HCT116 (cell line): ENCODE results near the gene DAZAP2. TPM values are rescaled to one million over a fixed set of nuclear protein-coding genes. Genes with fewer than 3 reads are reported as not detected.

ENCODE experiments used
- ATAC-seq: fragments of 200-7000 bp; cut with Tn5 transposase; 2 replicates; pipeline ENCODE4 v1.9.1; 2020; ENCODE audit warnings: mild to moderate bottlenecking, moderate library complexity
- BruUV-seq: library from RNA; stranded (reverse); fragments of 400-500 nt; replicated peaks from 2 replicates; lab custom pipeline; 2021; lab: Mats Ljungman, UMichigan
- CTCF ChIA-PET: fragments of 300-600 bp; sonication (Branson Sonifier 250); formaldehyde crosslinking; loops from one replicate; lab custom pipeline; 2021; ENCODE audit warnings: antibody characterized with exemption; lab: Charles Lee
- POLR2A ChIA-PET: fragments of 300-600, 350-600 bp; sonication (Branson Sonifier 250); formaldehyde crosslinking; loops from one replicate; lab custom pipeline; 2021; ENCODE audit warnings: antibody characterized with exemption; lab: Charles Lee
- RAD21 ChIA-PET, 2 experiments: fragments of 300-600 bp; sonication (Branson Sonifier 250); formaldehyde crosslinking; loops; one replicate each; lab custom pipeline; 2023; ENCODE audit warnings: low total read pairs in 2 of 2; ENCODE audit not compliant: uncharacterized antibody in 2 of 2, unreplicated experiment in 2 of 2, low non-redundant PET in 1 of 2; lab: Charles Lee
- DNase-seq: peaks from one replicate; pipeline ENCODE4 v3.0.0-alpha.2; 2010; ENCODE audit warnings: low read depth, low spot score
- H2AFZ ChIP-seq: fragments of 200-600 bp; shearing (Covaris generic), sonication (generic); 2 replicates; pipeline ENCODE4 v1.6.1; 2017; ENCODE audit warnings: low read depth, mixed run types, mixed read lengths, antibody characterized with exemption, low read length; ENCODE audit not compliant: poor library complexity, severe bottlenecking
- H3K27ac ChIP-seq: 2 replicates; pipeline ENCODE4 v1.5.1; 2012; ENCODE audit warnings: low read depth, low read length
- H3K27me3 ChIP-seq: fragments of 200-600 bp; sonication (generic); 2 replicates; pipeline ENCODE4 v1.6.1; 2016; ENCODE audit warnings: mixed run types, low read length, mixed read lengths; ENCODE audit not compliant: insufficient read depth
- H3K36me3 ChIP-seq, 2 experiments: fragments of 200-500 bp in 1 of 2; fragments of 200-600 bp in 1 of 2; sonication (Bioruptor generic) in 1 of 2; sonication (generic) in 1 of 2; 2 replicates each; pipeline versions ENCODE4 v1.5.1 to v1.6.1; 2014 to 2016; ENCODE audit warnings: low read length in 2 of 2, inconsistent platforms in 1 of 2, mixed read lengths in 1 of 2, mixed run types in 1 of 2; ENCODE audit not compliant: insufficient read depth in 2 of 2, control insufficient read depth in 1 of 2
- H3K4me1 ChIP-seq, 2 experiments: fragments of 200-600 bp in 1 of 2; sonication (generic) in 1 of 2; 2 replicates each; pipeline versions ENCODE4 v1.5.1 to v1.6.1; 2012 to 2017; ENCODE audit warnings: low read length in 2 of 2, inconsistent platforms in 1 of 2, mild to moderate bottlenecking in 1 of 2, mixed read lengths in 1 of 2, mixed run types in 1 of 2, moderate library complexity in 1 of 2; ENCODE audit not compliant: insufficient read depth in 2 of 2, control insufficient read depth in 1 of 2
- H3K4me2 ChIP-seq: fragments of 200-600 bp; sonication (generic); 2 replicates; pipeline ENCODE4 v1.6.1; 2017; ENCODE audit warnings: mixed run types, low read length, mixed read lengths
- H3K4me3 ChIP-seq, 2 experiments: fragments of 200-600 bp in 1 of 2; sonication (generic) in 1 of 2; replicated peaks in 1 of 2; 2 replicates each; pipeline ENCODE4 v1.5.1; 2011 to 2016; ENCODE audit warnings: low read length in 2 of 2, control low read depth in 1 of 2, low read depth in 1 of 2, mild to moderate bottlenecking in 1 of 2, mixed read lengths in 1 of 2, mixed run types in 1 of 2
- H3K79me2 ChIP-seq: fragments of 200-600 bp; sonication (generic); 2 replicates; pipeline ENCODE4 v1.6.1; 2017; ENCODE audit warnings: mild to moderate bottlenecking, mixed run types, low read length, moderate library complexity, mixed read lengths; ENCODE audit not compliant: insufficient read depth
- H3K9ac ChIP-seq: fragments of 200-600 bp; sonication (generic); 2 replicates; pipeline ENCODE4 v1.6.1; 2016; ENCODE audit warnings: low read length, mixed read lengths
- H3K9me2 ChIP-seq: fragments of 200-600 bp; sonication (generic), shearing (Covaris generic); 2 replicates; pipeline ENCODE4 v1.6.1; 2017; ENCODE audit warnings: mixed run types, mild to moderate bottlenecking, moderate library complexity; ENCODE audit not compliant: insufficient read depth
- H3K9me3 ChIP-seq, 2 experiments: fragments of 200-500 bp in 1 of 2; fragments of 200-600 bp in 1 of 2; sonication (Bioruptor generic) in 1 of 2; sonication (generic) in 1 of 2; 2 replicates each; pipeline ENCODE4 v1.6.1; 2014 to 2017; ENCODE audit warnings: low read length in 2 of 2, mixed read lengths in 2 of 2, inconsistent platforms in 1 of 2, low read depth in 1 of 2, mild to moderate bottlenecking in 1 of 2, mixed run types in 1 of 2, moderate library complexity in 1 of 2; ENCODE audit not compliant: control insufficient read depth in 1 of 2, insufficient read depth in 1 of 2
- H4K20me1 ChIP-seq: fragments of 200-600 bp; sonication (generic), shearing (Covaris generic); 2 replicates; pipeline ENCODE4 v1.6.1; 2017; ENCODE audit warnings: mixed run types, mild to moderate bottlenecking, moderate library complexity; ENCODE audit not compliant: insufficient read depth
- CBX3 ChIP-seq: IDR thresholded peaks from 2 replicates; pipeline ENCODE4 v1.6.1; 2012; ENCODE audit warnings: low read depth
- CEBPB ChIP-seq: IDR thresholded peaks from 2 replicates; pipeline ENCODE4 v1.6.1; 2012; ENCODE audit warnings: low read depth
- CTCF ChIP-seq, 3 experiments: fragments of 200-600 bp in 1 of 3; sonication (generic) in 1 of 3; IDR thresholded peaks in 2 of 3; conservative IDR thresholded peaks in 1 of 3; 2 replicates each; pipeline ENCODE4 v1.5.1; 2012 to 2017; ENCODE audit warnings: low read depth in 2 of 3, low read length in 2 of 3, antibody characterized with exemption in 1 of 3, borderline replicate concordance in 1 of 3, control low read depth in 1 of 3, mild to moderate bottlenecking in 1 of 3, mixed read lengths in 1 of 3, mixed run types in 1 of 3, moderate library complexity in 1 of 3; ENCODE audit not compliant: insufficient read depth in 1 of 3
- EGR1 ChIP-seq: IDR thresholded peaks from 2 replicates; pipeline ENCODE4 v1.6.1; 2012; ENCODE audit warnings: low read depth
- EZH2 ChIP-seq: fragments of 200-600 bp; sonication (generic); IDR thresholded peaks from 2 replicates; pipeline ENCODE4 v1.6.1; 2017; ENCODE audit warnings: antibody characterized with exemption, mixed run types
- FOSL1 ChIP-seq: IDR thresholded peaks from 2 replicates; pipeline ENCODE4 v1.6.1; 2012; ENCODE audit warnings: low read depth
- POLR2AphosphoS5 ChIP-seq: IDR thresholded peaks from 2 replicates; pipeline ENCODE4 v1.6.1; 2011; ENCODE audit warnings: mild to moderate bottlenecking, low read depth, low read length, moderate library complexity
- RAD21 ChIP-seq: IDR thresholded peaks from 2 replicates; pipeline ENCODE4 v1.6.1; 2012; ENCODE audit warnings: low read depth, mild to moderate bottlenecking
- REST ChIP-seq: IDR thresholded peaks from 2 replicates; pipeline ENCODE4 v1.6.1; 2012; ENCODE audit warnings: low read depth
- TCF7L2 ChIP-seq: IDR thresholded peaks from 2 replicates; pipeline ENCODE4 v1.7.0; 2011; ENCODE audit warnings: borderline replicate concordance, inconsistent platforms; ENCODE audit not compliant: insufficient read depth, insufficient read length; ENCODE audit errors: extremely low read depth
- YY1 ChIP-seq: IDR thresholded peaks from 2 replicates; pipeline ENCODE4 v1.6.1; 2011; ENCODE audit warnings: low read length, low read depth, moderate library complexity, mild to moderate bottlenecking; ENCODE audit not compliant: insufficient replicate concordance; ENCODE audit errors: extremely low read depth
- ZBTB33 ChIP-seq: IDR thresholded peaks from 2 replicates; pipeline ENCODE4 v1.6.1; 2011; ENCODE audit warnings: mild to moderate bottlenecking, low read length, moderate library complexity; ENCODE audit not compliant: insufficient replicate concordance; ENCODE audit errors: extremely low read depth
- ZFX ChIP-seq: fragments of 450-650 bp; IDR thresholded peaks from 2 replicates; pipeline ENCODE4 v1.6.1; 2017
- intact Hi-C: fragments of 100-400 bp; cut with micrococcal nuclease; formaldehyde crosslinking; loops from 2 replicates; pipeline ENCODE4 v1.10.0; 2022
- total RNA-seq: library from RNA; stranded (reverse); gene quantifications from one replicate; pipeline ENCODE4 v1.2.1, GENCODE V29; 2021; ENCODE audit not compliant: unreplicated experiment
- TF ChIP-seq, protein P1 (sequence below): IDR thresholded peaks from 2 replicates; pipeline ENCODE4 v1.6.1; 2012
- TF ChIP-seq, protein P2 (sequence below): IDR thresholded peaks from 2 replicates; pipeline ENCODE4 v1.6.1; 2012

Gene DAZAP2
- total RNA-seq, 1 experiment from 2014 or later, result 157 TPM

DNA sequence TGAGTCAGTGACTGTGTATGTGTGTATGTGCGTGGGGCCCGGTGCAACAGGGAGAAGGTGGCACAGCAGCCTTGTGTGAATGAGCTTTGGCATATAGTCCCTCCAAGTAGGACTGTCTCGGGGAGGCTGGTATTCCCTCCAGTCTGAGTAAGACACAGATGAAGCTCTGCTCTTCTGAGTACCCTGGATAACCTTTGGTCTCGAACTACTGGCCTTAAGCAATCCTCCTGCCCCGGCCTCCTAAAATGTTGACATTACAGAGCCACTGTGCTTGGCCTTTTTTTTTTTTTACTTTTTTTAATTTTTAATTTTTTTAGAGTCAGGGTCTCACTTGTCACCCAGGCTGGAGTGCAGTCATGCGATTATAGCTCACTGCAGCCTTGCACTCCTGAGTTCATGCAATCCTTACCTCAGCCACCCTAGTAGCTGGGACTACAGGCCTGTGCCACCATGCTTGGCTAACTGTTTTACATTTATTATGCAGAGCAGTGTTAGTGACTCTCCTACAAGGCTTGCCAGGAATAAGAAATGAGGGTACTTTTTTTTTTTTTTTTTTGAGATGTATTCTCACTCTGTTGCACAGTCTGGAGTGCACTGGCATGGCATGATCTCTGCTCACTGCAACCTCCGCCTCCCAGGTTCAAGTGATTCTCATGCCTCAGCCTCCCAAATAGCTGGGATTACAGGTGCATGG lies 9.4 kb upstream of the DAZAP2 start (continued):
- TF ChIP-seq ZBTB33 (no peak), EGR1 (no peak), EZH2 (no peak), FOSL1 (no peak), REST (no peak), CBX3 (no peak), CEBPB (no peak), POLR2AphosphoS5 (no peak)

GRCh38 chr12:51232642-51233041 lies 6.0 kb upstream of the DAZAP2 start:
- Histone ChIP-seq H3K9me3 (no peaks in the 10 kb centered on the region), H3K27ac (no peak overlapping the region), H3K4me3 (no peak overlapping the region), H2AFZ (no peak overlapping the region), H3K4me1 (no peaks in the 10 kb centered on the region), H3K36me3 (no peaks in the 10 kb centered on the region), H3K27me3 (no peaks in the 10 kb centered on the region), H3K9ac (no peak overlapping the region), H3K79me2 (no peaks in the 10 kb centered on the region), H3K9me2 (no peaks in the 10 kb centered on the region), H3K4me2 (no peak overlapping the region), H4K20me1 (no peaks in the 10 kb centered on the region)
- ATAC-seq, result no peak
- ChIA-PET POLR2A (no interaction called here), RAD21 (no interaction called here), CTCF (no interaction called here)
- no TSS peak for BruUV-seq
- no peak for DNase-seq
- intact Hi-C loops, result no loop called here
- TF ChIP-seq RAD21 (no peak), TCF7L2 (no peak), CEBPB (no peak), YY1 (no peak), CTCF (IDR thresholded peaks at IDR 0.05 in 2 of 3, conservative IDR thresholded peaks at IDR 0.05 in 1 of 3; ENCODE audit: borderline replicate concordance in 1 of 3, insufficient read depth in 1 of 3, low read depth in 2 of 3, low read length in 2 of 3) (no peak), ZFX (no peak), EGR1 (no peak)
- TF ChIP-seq, protein P1, sequence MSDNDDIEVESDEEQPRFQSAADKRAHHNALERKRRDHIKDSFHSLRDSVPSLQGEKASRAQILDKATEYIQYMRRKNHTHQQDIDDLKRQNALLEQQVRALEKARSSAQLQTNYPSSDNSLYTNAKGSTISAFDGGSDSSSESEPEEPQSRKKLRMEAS, result no peak
- TF ChIP-seq, protein P2, sequence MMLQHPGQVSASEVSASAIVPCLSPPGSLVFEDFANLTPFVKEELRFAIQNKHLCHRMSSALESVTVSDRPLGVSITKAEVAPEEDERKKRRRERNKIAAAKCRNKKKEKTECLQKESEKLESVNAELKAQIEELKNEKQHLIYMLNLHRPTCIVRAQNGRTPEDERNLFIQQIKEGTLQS, result no peak
